Small intestine (tissue), 7 donors: ENCODE results near the gene SIKE1. TPM values are rescaled to one million over a fixed set of nuclear protein-coding genes. Genes with fewer than 3 reads are reported as not detected.

ENCODE experiments used
- DNase-seq, 2 donors: peaks; one replicate each; pipeline versions ENCODE4 v3.0.0 to v3.0.0-alpha.2; 2013
- FAIRE-seq: peaks from 2 replicates; lab custom pipeline; 2012; peaks lifted over from hg19 to GRCh38; lab: Jason Lieb, UNC
- H3K27ac ChIP-seq, 3 donors: one replicate each; pipeline ENCODE4 v1.5.1; 2013; ENCODE audit warnings: low read length in 2 of 3, mild to moderate bottlenecking in 2 of 3, control low read depth in 1 of 3, inconsistent platforms in 1 of 3, low read depth in 1 of 3, moderate library complexity in 1 of 3
- H3K27me3 ChIP-seq, 3 donors: one replicate each; pipeline ENCODE4 v1.6.1; 2013; ENCODE audit warnings: low read length in 3 of 3, inconsistent platforms in 1 of 3; ENCODE audit not compliant: control insufficient read depth in 3 of 3, insufficient read depth in 3 of 3
- H3K36me3 ChIP-seq, 3 donors: one replicate each; pipeline ENCODE4 v1.6.1; 2013; ENCODE audit warnings: low read length in 3 of 3, inconsistent platforms in 1 of 3, low read depth in 1 of 3, mild to moderate bottlenecking in 1 of 3, moderate library complexity in 1 of 3; ENCODE audit not compliant: control insufficient read depth in 3 of 3, insufficient read depth in 2 of 3
- H3K4me1 ChIP-seq, 3 donors: one replicate each; pipeline ENCODE4 v1.6.1; 2013; ENCODE audit warnings: low read length in 2 of 3, inconsistent platforms in 1 of 3, low read depth in 1 of 3, mild to moderate bottlenecking in 1 of 3, moderate library complexity in 1 of 3; ENCODE audit not compliant: control insufficient read depth in 3 of 3, insufficient read depth in 2 of 3
- H3K4me3 ChIP-seq, 3 donors: one replicate each; pipeline ENCODE4 v1.5.1; 2013; ENCODE audit warnings: low read length in 3 of 3, control low read depth in 1 of 3, inconsistent platforms in 1 of 3, low read depth in 1 of 3, mild to moderate bottlenecking in 1 of 3, moderate library complexity in 1 of 3
- H3K9me3 ChIP-seq, 2 donors: one replicate each; pipeline ENCODE4 v1.6.1; 2013; ENCODE audit warnings: low read depth in 1 of 2, low read length in 1 of 2; ENCODE audit not compliant: control insufficient read depth in 2 of 2, insufficient read depth in 1 of 2
- WGBS, 3 donors: extraction: QIAGEN DNeasy Blood & Tissue Kit; methylation state at CpG; one replicate each; pipeline ENCODE4 v1.1.7; 2013; 5-methylcytosine and 5-hydroxymethylcytosine counted together
- polyA plus RNA-seq, 4 donors: library from polyadenylated mRNA; stranded (reverse) in 3 of 4; unstranded in 1 of 4; fragments of 200-250 nt in 3 of 4; fragments of 120-200 nt in 1 of 4; gene quantifications; one replicate each; pipeline versions ENCODE4 v1.2.1 to v1.2.3, GENCODE V29; 2013
- donor health status: healthy with polysubstance abuse.
- donor health status: control.
- donor health status: control.
- donor health status: Bipolar disorder and iron deficiency.
- donor health status: healthy.

The SIKE1 gene
- polyA plus RNA-seq, 4 donors = 7.6 to 34.4 (median 16.2) TPM

- 58 to 59% (median 59%) methylated on average over 4 of the region's 4 CpGs for WGBS, 3 donors
- DNase-seq (no peak), FAIRE-seq (no peak)
- H3K4me3 ChIP-seq = no peak overlapping the region
- H3K9me3 ChIP-seq = no peaks in the 10 kb centered on the region
- H3K36me3 ChIP-seq = peaks cover 2 to 5% (median 3%) of the 10 kb centered on the region in 3 donors
- H3K4me1 ChIP-seq = peaks cover 4 to 33% (median 25%) of the 10 kb centered on the region in 3 donors
- no peaks in the 10 kb centered on the region for H3K27me3 ChIP-seq
- H3K27ac ChIP-seq = no peak overlapping the region
Observed at GRCh38 chr1:114753143-114753542, 27.3 kb downstream of the SIKE1 start.

DNA sequence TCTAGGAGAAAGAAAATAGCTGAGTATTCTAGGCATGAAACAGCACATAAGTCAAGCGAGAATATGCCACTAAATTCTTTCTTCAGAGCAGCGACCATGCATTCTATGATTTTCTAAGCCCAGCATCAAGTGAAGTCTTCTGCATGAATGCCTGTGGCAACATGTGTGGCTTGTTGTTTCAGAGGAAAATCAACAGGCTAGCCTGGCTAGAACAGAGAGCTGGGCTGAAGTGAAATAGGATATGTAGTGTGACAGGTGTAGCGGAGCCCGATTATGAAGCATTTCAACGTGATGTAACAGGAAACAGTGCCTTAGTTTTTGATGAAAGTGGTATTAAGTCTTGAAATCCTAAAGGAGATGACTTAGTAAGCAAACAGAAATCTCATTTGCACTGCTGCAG, 29.7 kb downstream of the SIKE1 start:
- peaks cover 5 to 8% (median 6%) of the 10 kb centered on the region in 3 donors for H3K36me3 ChIP-seq
- no peaks in the 10 kb centered on the region for H3K27me3 ChIP-seq
- no peak for FAIRE-seq
- 48 to 59% (median 58%) methylated on average over 5 of the region's 5 CpGs for WGBS, 3 donors
- no peaks in the 10 kb centered on the region for H3K9me3 ChIP-seq
- H3K27ac ChIP-seq = no peak overlapping the region
- H3K4me3 ChIP-seq = no peak overlapping the region
- DNase-seq = no peak
- H3K4me1 ChIP-seq = peaks cover 4 to 29% (median 16%) of the 10 kb centered on the region in 3 donors

- no peak overlapping the region for H3K4me3 ChIP-seq
- WGBS, 3 donors = 64 to 74% (median 69%) methylated on average over 5 of the region's 5 CpGs
- peaks cover 4 to 22% (median 9%) of the 10 kb centered on the region in 3 donors for H3K4me1 ChIP-seq
- FAIRE-seq = no peak
- H3K27me3 ChIP-seq = no peaks in the 10 kb centered on the region
- no peaks in the 10 kb centered on the region for H3K9me3 ChIP-seq
- no peak for DNase-seq
- H3K27ac ChIP-seq = no peak overlapping the region
- peaks cover 4 to 8% (median 5%) of the 10 kb centered on the region in 3 donors for H3K36me3 ChIP-seq
Observed at GRCh38 chr1:114749835-114750234, 30.6 kb downstream of the SIKE1 start.

- WGBS, 3 donors = 79 to 86% (median 80%) methylated on average over 6 of the region's 6 CpGs
- no peak overlapping the region for H3K4me3 ChIP-seq
- no peak overlapping the region for H3K27ac ChIP-seq
- H3K36me3 ChIP-seq = peaks cover 5 to 15% (median 8%) of the 10 kb centered on the region in 3 donors
- no peaks in the 10 kb centered on the region for H3K27me3 ChIP-seq
- H3K9me3 ChIP-seq = no peaks in the 10 kb centered on the region
- no peak for DNase-seq
- H3K4me1 ChIP-seq = peaks cover 0 to 11% (median 2%) of the 10 kb centered on the region in 3 donors
- FAIRE-seq = no peak
Observed at GRCh38 chr1:114746450-114747121, 33.9 kb downstream of the SIKE1 start.

DNA sequence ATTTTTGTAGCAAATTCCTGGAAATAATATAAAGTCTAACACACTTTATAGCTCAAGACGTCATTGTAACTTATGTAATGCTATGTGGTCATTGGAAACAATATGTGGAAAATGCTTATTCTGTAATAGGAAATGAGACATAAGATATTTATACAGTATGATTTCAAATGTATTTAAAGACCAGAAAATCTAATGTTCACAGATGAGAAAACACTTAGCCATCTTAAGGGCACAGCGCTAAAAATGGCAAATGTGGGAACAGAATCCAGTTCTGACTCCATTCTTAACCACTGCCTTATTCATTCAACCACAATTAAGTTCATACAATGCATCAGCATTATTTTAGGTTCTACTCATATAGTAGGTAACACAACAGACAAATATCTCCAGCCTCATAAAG, 35.2 kb downstream of the SIKE1 start:
- Histone ChIP-seq H3K4me1 (peaks cover 0 to 6% (median 0%) of the 10 kb centered on the region in 3 donors), H3K9me3 (no peaks in the 10 kb centered on the region), H3K27ac (no peak overlapping the region), H3K4me3 (no peak overlapping the region), H3K36me3 (peaks cover 5 to 15% (median 8%) of the 10 kb centered on the region in 3 donors), H3K27me3 (no peaks in the 10 kb centered on the region)
- DNase-seq (no peak), FAIRE-seq (no peak)
- WGBS, 3 donors = 69 to 81% (median 73%) methylated on average over 2 of the region's 2 CpGs

DNA sequence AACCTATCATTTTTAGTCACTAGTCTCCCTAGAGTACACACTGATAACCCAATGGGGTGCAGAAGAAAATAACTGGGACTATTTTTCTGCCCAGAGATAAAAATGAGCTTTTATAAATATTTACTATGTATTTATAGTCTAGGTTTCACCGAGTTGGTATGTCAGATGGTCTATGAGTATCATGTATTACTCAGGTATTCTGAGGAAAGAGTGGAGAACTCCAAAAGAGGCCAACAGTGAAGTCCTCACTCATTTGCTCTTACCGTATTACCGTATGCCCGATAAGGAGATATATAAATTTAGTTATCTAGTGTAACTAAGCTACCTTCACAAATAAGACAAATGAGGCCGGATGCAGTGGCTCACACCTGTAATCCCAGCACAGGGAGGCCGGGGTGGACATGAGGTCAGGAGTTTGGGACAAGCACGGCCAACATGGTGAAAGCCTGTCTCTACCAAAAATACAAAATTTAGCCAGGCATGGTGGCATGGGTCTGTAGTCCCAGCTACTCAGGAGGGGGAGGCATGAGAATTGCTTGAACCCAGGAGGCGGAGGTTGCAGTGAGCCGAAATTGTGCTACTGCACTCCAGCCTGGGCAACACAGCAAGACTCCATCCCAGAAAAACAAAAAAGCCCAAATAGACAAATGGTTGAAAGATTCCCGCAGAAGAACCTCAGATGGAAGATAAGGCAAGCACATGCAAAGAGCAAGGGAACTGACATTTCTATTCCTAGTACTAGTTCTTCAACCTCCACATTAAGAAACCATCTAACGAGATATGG, 38.3 kb downstream of the SIKE1 start:
- Histone ChIP-seq H3K27me3 (no peaks in the 10 kb centered on the region), H3K4me1 (peaks cover 3 to 6% (median 4%) of the 10 kb centered on the region in 3 donors), H3K9me3 (no peaks in the 10 kb centered on the region), H3K27ac (no peak overlapping the region), H3K36me3 (peaks cover 7 to 19% (median 8%) of the 10 kb centered on the region in 3 donors), H3K4me3 (no peak overlapping the region)
- WGBS, 3 donors = 91 to 92% (median 91%) methylated on average over 11 of the region's 11 CpGs
- no peak for FAIRE-seq
- DNase-seq = no peak

GRCh38 chr1:114740331-114740730, 40.2 kb downstream of the SIKE1 start:
- Histone ChIP-seq H3K9me3 (no peaks in the 10 kb centered on the region), H3K4me1 (peaks cover 3 to 7% (median 6%) of the 10 kb centered on the region in 3 donors), H3K27ac (no peak overlapping the region), H3K4me3 (no peak overlapping the region), H3K27me3 (no peaks in the 10 kb centered on the region), H3K36me3 (peaks cover 5 to 19% (median 9%) of the 10 kb centered on the region in 3 donors)
- FAIRE-seq (no peak), DNase-seq (no peak)
- WGBS, 3 donors = 93 to 96% (median 94%) methylated on average over 1 of the region's 1 CpG

- Histone ChIP-seq H3K27ac (peak overlapping the region in 1 of 3 donors; percentile 35), H3K4me3 (no peak overlapping the region), H3K36me3 (peaks cover 13 to 18% (median 17%) of the 10 kb centered on the region in 3 donors), H3K4me1 (peaks cover 0 to 7% (median 3%) of the 10 kb centered on the region in 3 donors), H3K27me3 (no peaks in the 10 kb centered on the region), H3K9me3 (no peaks in the 10 kb centered on the region)
- DNase-seq = peak; percentile 84 to 86
- 19 to 69% (median 44%) methylated on average over 6 of the region's 6 CpGs for WGBS, 3 donors
- no peak for FAIRE-seq
Observed at GRCh38 chr1:114737314-114737849, 43.1 kb downstream of the SIKE1 start.
